A673 (cell line): Measurements from ENCODE around the gene PCDHA9. TPM values are rescaled to one million over a fixed set of nuclear protein-coding genes. Genes with fewer than 3 reads are reported as not detected.

Experiments
- BruUV-seq: library from RNA; stranded (reverse); fragments of 400-500 nt; replicated peaks from 2 replicates; lab custom pipeline; 2021; lab: Mats Ljungman, UMichigan
- CTCF ChIA-PET: fragments of 300-600 bp; sonication (Branson Sonifier 250); formaldehyde crosslinking; loops from one replicate; lab custom pipeline; 2022; ENCODE audit warnings: antibody characterized with exemption; lab: Charles Lee
- POLR2A ChIA-PET: fragments of 300-600 bp; sonication (Branson Sonifier 250); formaldehyde crosslinking; loops from one replicate; lab custom pipeline; 2022; ENCODE audit warnings: antibody characterized with exemption; ENCODE audit not compliant: low non-redundant PET; lab: Charles Lee
- DNase-seq: peaks from one replicate; pipeline ENCODE4 v3.0.0-alpha.2; 2015; ENCODE audit warnings: low spot score
- H3K27ac ChIP-seq: fragments of 200-600 bp; sonication (generic); 2 replicates; pipeline ENCODE4 v1.5.1; 2016; ENCODE audit warnings: mixed run types, low read depth, mild to moderate bottlenecking, mixed read lengths, antibody characterized with exemption, low read length; ENCODE audit not compliant: poor library complexity, severe bottlenecking
- H3K27me3 ChIP-seq: fragments of 200-600 bp; sonication (generic); replicated peaks from 2 replicates; pipeline ENCODE4 v1.6.1; 2017; ENCODE audit warnings: mixed run types, low read depth, mild to moderate bottlenecking, mixed read lengths, antibody characterized with exemption, low read length; ENCODE audit not compliant: insufficient read depth, poor library complexity
- H3K36me3 ChIP-seq: fragments of 200-600 bp; sonication (generic); 2 replicates; pipeline ENCODE4 v1.6.1; 2016; ENCODE audit warnings: mixed run types, mild to moderate bottlenecking, mixed read lengths, antibody characterized with exemption, low read length; ENCODE audit not compliant: insufficient read depth, poor library complexity, severe bottlenecking
- H3K4me1 ChIP-seq: fragments of 200-600 bp; sonication (generic); 2 replicates; pipeline ENCODE4 v1.6.1; 2017; ENCODE audit warnings: mixed run types, mild to moderate bottlenecking, mixed read lengths, antibody characterized with exemption, low read length; ENCODE audit not compliant: insufficient read depth, poor library complexity, severe bottlenecking
- H3K4me3 ChIP-seq: fragments of 200-600 bp; sonication (generic); 2 replicates; pipeline ENCODE4 v1.5.1; 2016; ENCODE audit warnings: low read depth, mixed run types, mild to moderate bottlenecking, mixed read lengths, low read length; ENCODE audit not compliant: poor library complexity, severe bottlenecking
- H3K9me3 ChIP-seq: fragments of 200-600 bp; sonication (generic); 2 replicates; pipeline ENCODE4 v1.6.1; 2016; ENCODE audit warnings: mixed run types, low read depth, mild to moderate bottlenecking, mixed read lengths, antibody characterized with exemption, low read length; ENCODE audit not compliant: poor library complexity, severe bottlenecking
- CTCF ChIP-seq: fragments of 300-800, 200-600 bp; sonication (generic); conservative IDR thresholded peaks from 2 replicates; pipeline ENCODE4 v1.5.1; 2017; ENCODE audit warnings: low read depth, mild to moderate bottlenecking, antibody characterized with exemption, low read length, moderate library complexity, mixed read lengths
- EZH2 ChIP-seq: fragments of 200-600 bp; sonication (generic); IDR thresholded peaks from 2 replicates; pipeline ENCODE4 v1.6.1; 2017; ENCODE audit warnings: borderline replicate concordance, low read depth, mild to moderate bottlenecking, mixed read lengths, antibody characterized with exemption, low read length; ENCODE audit not compliant: poor library complexity, severe bottlenecking
- intact Hi-C: fragments of 100-400 bp; cut with micrococcal nuclease; formaldehyde crosslinking; loops from one replicate; pipeline ENCODE4 v1.10.0; 2022; ENCODE audit not compliant: unreplicated experiment
- total RNA-seq: library from RNA; stranded (reverse); gene quantifications from 2 replicates; pipeline ENCODE4 v1.2.3, GENCODE V29; 2021

Gene PCDHA9
- total RNA-seq, 1 experiment from 2014 or later: 0.37 TPM

- ChIA-PET CTCF (no interaction called here), POLR2A (no interaction called here)
- no peak for TF ChIP-seq CTCF
- no peak for TF ChIP-seq EZH2
- Histone ChIP-seq H3K4me1 (no peaks in the 10 kb centered on the region), H3K27ac (no peak overlapping the region), H3K36me3 (peaks cover 6% of the 10 kb centered on the region), H3K27me3 (no peaks in the 10 kb centered on the region), H3K4me3 (no peak overlapping the region), H3K9me3 (no peaks in the 10 kb centered on the region)
- intact Hi-C loops: no loop called here
- no peak for DNase-seq
- no TSS peak for BruUV-seq
Measured at GRCh38 chr5:140862441-140863295, 14.5 kb downstream of the PCDHA9 start.

GRCh38 chr5:140868721-140869554 is 20.8 kb downstream of the PCDHA9 start, which contains the start of gene PCDHA11:
Gene PCDHA11, plus strand, starts transcription at chr5:140868957. Its CDS starts 147 bp downstream, at chr5:140869104.
- TF ChIP-seq CTCF (peak; percentile 81), EZH2 (no peak)
- ChIA-PET CTCF (interaction anchor here (0.7 to 2.4 kb wide), 11 partner anchors 10 to 484 kb away, joined by 3 to 18 read pairs (median 3); partner anchors contain the start of genes PCDHA1, PCDHA5, PCDHA6 and PCDHB1), POLR2A (interaction anchor here (0.6 kb wide), 1 partner anchor 321 kb away, joined by 3 read pairs; the partner anchor contains the start of gene EIF4EBP3)
- peak; percentile 85 for DNase-seq
- H3K36me3 ChIP-seq: no peaks in the 10 kb centered on the region
- H3K27ac ChIP-seq: peak within 1 kb of the TSS; percentile 62
- peak within 1 kb of the TSS; percentile 55 for H3K4me3 ChIP-seq
- BruUV-seq: TSS peak; percentile 58
- H3K9me3 ChIP-seq: no peaks in the 10 kb centered on the region
- H3K4me1 ChIP-seq: peaks cover 12% of the 10 kb centered on the region
- H3K27me3 ChIP-seq: no peaks in the 10 kb centered on the region
- intact Hi-C loops: no loop called here

- no peak for TF ChIP-seq EZH2
- TF ChIP-seq CTCF: peak; percentile 74; the same call in 1 of the 2 replicates
- no peak for DNase-seq
- Histone ChIP-seq H3K4me3 (peak overlapping the region; percentile 55), H3K27ac (peak overlapping the region; percentile 62), H3K27me3 (no peaks in the 10 kb centered on the region), H3K36me3 (no peaks in the 10 kb centered on the region), H3K4me1 (peaks cover 16% of the 10 kb centered on the region), H3K9me3 (no peaks in the 10 kb centered on the region)
- intact Hi-C loops: no loop called here
- ChIA-PET CTCF (interaction anchor here (0.7 to 2.4 kb wide), 12 partner anchors 9 to 483 kb away, joined by 3 to 18 read pairs (median 3); partner anchors contain the start of genes PCDHA1, PCDHA5, PCDHA6 and PCDHB1), POLR2A (no interaction called here)
- BruUV-seq: no TSS peak
Measured at GRCh38 chr5:140869555-140869886, 21.3 kb downstream of the PCDHA9 start.
